HUES64 (cell line): Measurements from ENCODE around the gene PIP5K1C.
"Not testable (repeated sequence)": the region's sequence is repeated elsewhere in the genome, so short reads cannot be mapped to it uniquely, and the experiment has no call there.

ENCODE experiments used
- H3K27ac ChIP-seq: 2 replicates; pipeline ENCODE4 v1.7.0; 2013; ENCODE audit warnings: low read depth, low read length, inconsistent platforms
- H3K27me3 ChIP-seq: 2 replicates; pipeline ENCODE4 v1.6.1; 2013; ENCODE audit warnings: mild to moderate bottlenecking, low read length; ENCODE audit not compliant: insufficient read depth
- H3K36me3 ChIP-seq: 2 replicates; pipeline ENCODE4 v1.6.1; 2013; ENCODE audit warnings: mild to moderate bottlenecking, low read length; ENCODE audit not compliant: insufficient read depth
- H3K4me1 ChIP-seq: 2 replicates; pipeline ENCODE4 v1.6.1; 2013; ENCODE audit warnings: mild to moderate bottlenecking, low read length, moderate library complexity; ENCODE audit not compliant: insufficient read depth
- H3K4me3 ChIP-seq: 2 replicates; pipeline ENCODE4 v1.5.1; 2013; ENCODE audit warnings: mild to moderate bottlenecking, low read length, moderate library complexity
- H3K9ac ChIP-seq: 2 replicates; pipeline ENCODE4 v1.6.1; 2013; ENCODE audit warnings: mild to moderate bottlenecking, low read depth, low read length
- H3K9me3 ChIP-seq: 2 replicates; pipeline ENCODE4 v1.6.1; 2013; ENCODE audit warnings: low read depth, low read length; ENCODE audit not compliant: insufficient read depth
- WGBS: fragments of 150-250, 120-280 bp; methylation state at CpG from one replicate; pipeline ENCODE4 v1.1.7; 2013; ENCODE audit warnings: missing lambda C conversion rate; 5-methylcytosine and 5-hydroxymethylcytosine counted together

PIP5K1C gene

DNA sequence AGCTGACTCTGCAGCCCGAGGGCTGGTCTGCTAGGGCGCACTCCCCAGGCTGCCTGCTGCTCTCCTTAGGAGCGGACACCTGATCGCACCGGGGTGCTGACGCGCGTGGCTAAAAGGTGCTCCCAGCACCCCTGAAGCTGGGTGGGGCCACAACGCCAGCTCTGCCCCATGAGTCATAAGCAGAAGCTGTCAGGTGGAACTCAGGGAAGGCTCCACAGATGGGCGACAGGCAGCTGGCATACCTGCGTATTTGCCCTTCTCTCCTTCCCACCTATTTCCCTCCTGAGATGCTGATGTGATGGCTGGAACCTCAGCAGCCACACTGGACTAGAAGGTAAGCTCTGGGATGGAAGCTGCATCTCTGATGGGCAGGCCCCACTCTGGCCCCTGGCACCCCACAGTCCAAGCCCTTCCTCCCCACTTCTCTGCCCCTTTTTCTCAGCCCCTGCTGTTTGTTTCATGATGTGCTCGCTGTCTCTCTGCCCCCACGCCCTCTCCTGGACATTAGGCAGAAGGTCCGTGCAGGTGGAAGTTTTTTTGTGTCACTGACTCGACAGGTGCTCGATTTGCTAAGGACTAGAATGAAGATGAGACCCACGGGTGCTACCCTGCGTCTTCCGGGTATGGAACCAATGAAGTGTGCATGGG lies 43.4 kb downstream of the PIP5K1C start:
- Histone ChIP-seq H3K36me3 (peaks cover 57% of the 10 kb centered on the region), H3K4me3 (no peak overlapping the region), H3K27me3 (no peaks in the 10 kb centered on the region), H3K4me1 (no peaks in the 10 kb centered on the region), H3K27ac (no peak overlapping the region), H3K9me3 (no peaks in the 10 kb centered on the region), H3K9ac (no peak overlapping the region)
- WGBS: 96% methylated on average over 19 of the region's 19 CpGs

- Histone ChIP-seq H3K9ac (no peak overlapping the region), H3K27ac (no peak overlapping the region), H3K27me3 (no peaks in the 10 kb centered on the region), H3K36me3 (peaks cover 57% of the 10 kb centered on the region), H3K9me3 (no peaks in the 10 kb centered on the region), H3K4me3 (no peak overlapping the region), H3K4me1 (no peaks in the 10 kb centered on the region)
- WGBS: 92% methylated on average over 36 of the region's 36 CpGs
Observed at GRCh38 chr19:3656073-3656746, 44.1 kb downstream of the PIP5K1C start.

DNA sequence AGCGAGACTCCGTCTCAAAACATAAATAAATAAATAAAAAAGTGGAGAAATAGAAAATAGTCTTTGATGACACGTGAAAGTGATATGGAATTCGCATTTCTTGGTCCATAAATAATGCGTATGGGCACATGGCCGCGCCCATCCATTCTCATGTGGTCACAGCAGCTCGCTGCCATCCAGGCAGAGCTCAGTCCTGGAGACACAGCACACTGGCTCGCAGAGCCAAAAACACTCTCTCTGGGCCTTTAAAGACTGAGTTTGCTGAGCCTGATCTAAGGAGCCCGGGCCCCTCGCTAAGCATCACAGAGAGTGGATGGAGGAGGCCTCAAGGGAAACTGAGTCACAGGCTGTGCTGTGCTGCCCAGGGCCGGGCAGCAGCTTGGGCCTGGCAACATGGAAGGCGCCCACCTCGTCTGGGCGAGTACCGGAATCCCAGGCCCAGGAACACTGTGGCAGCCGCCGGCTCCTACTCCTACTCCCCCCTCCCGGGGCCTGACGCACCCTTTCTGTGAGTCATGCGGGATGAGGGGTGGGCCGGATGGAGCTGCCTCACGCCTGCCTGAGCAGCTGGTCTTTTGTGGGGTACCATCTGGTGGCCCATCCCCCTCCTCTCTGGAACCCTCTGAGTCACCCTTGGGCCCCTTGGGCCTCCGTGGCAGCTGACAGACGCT lies 44.7 kb downstream of the PIP5K1C start:
- no peaks in the 10 kb centered on the region for H3K4me1 ChIP-seq
- no peaks in the 10 kb centered on the region for H3K27me3 ChIP-seq
- peaks cover 55% of the 10 kb centered on the region for H3K36me3 ChIP-seq
- no peak overlapping the region for H3K27ac ChIP-seq
- H3K9me3 ChIP-seq: no peaks in the 10 kb centered on the region
- 89% methylated on average over 23 of the region's 25 CpGs for WGBS
- no peak overlapping the region for H3K9ac ChIP-seq
- H3K4me3 ChIP-seq: no peak overlapping the region

DNA sequence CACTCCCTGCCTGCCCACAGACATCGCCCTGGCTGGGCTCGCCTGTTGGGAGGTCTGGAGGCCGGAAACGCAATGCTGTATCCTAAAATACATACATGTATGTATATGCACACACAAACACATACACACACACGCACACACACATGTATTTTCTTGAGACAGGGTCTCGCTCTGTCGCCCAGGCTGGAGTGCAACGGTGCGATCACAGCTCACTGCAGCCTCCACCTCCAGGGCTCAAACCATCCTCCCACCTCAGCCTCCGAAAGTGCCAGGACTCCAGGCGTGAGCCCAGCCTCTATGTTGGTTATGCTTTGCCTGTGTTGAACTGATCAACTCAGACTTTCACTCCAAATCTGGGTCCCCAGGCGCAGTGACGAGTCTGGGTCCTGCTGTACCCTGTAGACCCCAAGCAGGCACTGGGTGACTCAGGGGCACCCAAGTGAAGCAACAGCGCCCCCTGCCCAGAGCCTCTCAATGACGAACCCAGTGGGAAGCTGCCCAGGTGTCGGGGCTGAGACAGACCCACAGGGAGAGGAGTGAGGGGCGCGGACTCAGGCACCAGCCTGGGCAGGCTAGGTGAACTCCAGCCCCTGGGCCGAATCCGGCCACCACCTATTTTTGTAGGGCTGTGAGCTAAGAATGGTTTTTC lies 46.3 kb downstream of the PIP5K1C start:
- H3K36me3 ChIP-seq: peaks cover 45% of the 10 kb centered on the region
- no peaks in the 10 kb centered on the region for H3K9me3 ChIP-seq
- no peaks in the 10 kb centered on the region for H3K27me3 ChIP-seq
- no peak overlapping the region for H3K4me3 ChIP-seq
- H3K4me1 ChIP-seq: no peaks in the 10 kb centered on the region
- H3K9ac ChIP-seq: no peak overlapping the region
- 96% methylated on average over 20 of the region's 20 CpGs for WGBS
- H3K27ac ChIP-seq: no peak overlapping the region

GRCh38 chr19:3653081-3653795 lies 47.0 kb downstream of the PIP5K1C start:
- no peaks in the 10 kb centered on the region for H3K4me1 ChIP-seq
- 93% methylated on average over 37 of the region's 37 CpGs for WGBS
- no peaks in the 10 kb centered on the region for H3K9me3 ChIP-seq
- H3K36me3 ChIP-seq: peaks cover 39% of the 10 kb centered on the region
- H3K27ac ChIP-seq: no peak overlapping the region
- H3K9ac ChIP-seq: no peak overlapping the region
- H3K4me3 ChIP-seq: no peak overlapping the region
- H3K27me3 ChIP-seq: no peaks in the 10 kb centered on the region

DNA sequence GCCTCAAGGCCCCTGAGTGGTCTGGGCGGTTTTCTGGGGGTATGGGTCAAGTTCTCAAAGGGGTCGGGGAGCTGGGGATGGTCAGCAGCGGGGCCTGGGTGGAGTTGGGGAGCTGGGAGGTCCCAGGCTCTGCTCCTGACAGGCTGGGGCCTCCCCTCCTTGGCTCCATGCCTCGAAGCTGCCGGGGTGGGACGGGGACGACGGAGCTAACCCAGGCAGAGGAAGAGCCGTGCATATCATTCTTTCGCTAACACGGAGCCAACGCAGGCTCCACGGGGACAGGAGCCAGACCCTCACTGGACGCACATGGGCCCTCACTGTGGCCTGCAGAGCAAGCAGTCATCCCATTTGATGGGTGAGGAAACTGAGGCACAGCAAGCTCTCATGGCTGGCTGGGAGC lies 47.8 kb downstream of the PIP5K1C start:
- WGBS: 96% methylated on average over 14 of the region's 14 CpGs
- H3K4me3 ChIP-seq: no peak overlapping the region
- no peaks in the 10 kb centered on the region for H3K9me3 ChIP-seq
- no peaks in the 10 kb centered on the region for H3K4me1 ChIP-seq
- no peak overlapping the region for H3K27ac ChIP-seq
- H3K9ac ChIP-seq: no peak overlapping the region
- H3K36me3 ChIP-seq: peaks cover 34% of the 10 kb centered on the region
- no peaks in the 10 kb centered on the region for H3K27me3 ChIP-seq

DNA sequence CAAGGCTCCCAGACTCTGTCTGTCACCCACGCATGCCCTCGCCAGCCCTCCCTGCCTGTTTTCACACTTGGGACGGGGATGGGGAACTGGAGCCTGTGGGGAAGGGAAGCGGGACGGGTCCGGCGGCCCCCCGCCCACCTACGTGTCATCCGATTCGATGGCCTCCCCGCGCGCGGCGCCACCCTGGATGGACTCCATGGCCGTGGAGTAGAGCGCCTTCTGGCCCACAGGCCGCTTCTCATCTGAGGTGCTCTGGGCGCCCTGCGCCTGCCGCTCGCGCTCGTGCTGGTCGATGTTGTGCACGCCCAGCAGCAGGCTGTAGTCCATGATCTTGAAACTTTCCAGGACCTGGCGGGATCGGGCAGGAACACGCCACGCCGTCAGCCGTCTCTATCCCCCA lies 48.6 kb downstream of the PIP5K1C start:
- H3K27ac ChIP-seq: no peak overlapping the region
- no peaks in the 10 kb centered on the region for H3K4me1 ChIP-seq
- no peaks in the 10 kb centered on the region for H3K27me3 ChIP-seq
- no peaks in the 10 kb centered on the region for H3K9me3 ChIP-seq
- H3K4me3 ChIP-seq: no peak overlapping the region
- WGBS: 97% methylated on average over 33 of the region's 33 CpGs
- peaks cover 32% of the 10 kb centered on the region for H3K36me3 ChIP-seq
- H3K9ac ChIP-seq: no peak overlapping the region

DNA sequence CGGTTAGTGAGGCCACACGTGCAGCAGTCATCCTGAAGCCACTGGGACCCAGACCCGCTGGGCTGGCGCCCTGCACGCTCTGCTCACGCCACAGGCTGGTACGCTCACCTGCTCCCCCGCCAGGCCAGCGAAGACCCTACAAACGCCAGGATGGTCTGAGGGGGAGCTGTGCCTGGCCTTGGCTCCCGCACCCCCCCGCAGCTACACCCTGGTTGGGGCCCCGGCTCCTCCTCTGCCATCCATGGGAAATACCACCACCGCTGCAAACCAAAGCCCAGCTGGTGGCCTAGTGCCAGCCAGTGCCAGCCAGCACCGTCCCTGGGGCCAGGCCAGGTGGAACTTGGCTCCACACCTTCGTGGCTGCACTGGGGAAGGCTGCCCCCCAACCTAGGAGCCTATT lies 50.4 kb downstream of the PIP5K1C start:
- Histone ChIP-seq H3K4me3 (no peak overlapping the region), H3K36me3 (peaks cover 27% of the 10 kb centered on the region), H3K4me1 (no peaks in the 10 kb centered on the region), H3K27me3 (no peaks in the 10 kb centered on the region), H3K9me3 (no peaks in the 10 kb centered on the region), H3K27ac (no peak overlapping the region), H3K9ac (no peak overlapping the region)
- 94% methylated on average over 16 of the region's 16 CpGs for WGBS

- no peak overlapping the region for H3K27ac ChIP-seq
- H3K4me3 ChIP-seq: no peak overlapping the region
- WGBS: 94% methylated on average over 33 of the region's 33 CpGs
- peaks cover 31% of the 10 kb centered on the region for H3K36me3 ChIP-seq
- H3K9me3 ChIP-seq: no peaks in the 10 kb centered on the region
- no peaks in the 10 kb centered on the region for H3K27me3 ChIP-seq
- H3K4me1 ChIP-seq: no peaks in the 10 kb centered on the region
- H3K9ac ChIP-seq: no peak overlapping the region
Observed at GRCh38 chr19:3648037-3648905, 52.0 kb downstream of the PIP5K1C start.

DNA sequence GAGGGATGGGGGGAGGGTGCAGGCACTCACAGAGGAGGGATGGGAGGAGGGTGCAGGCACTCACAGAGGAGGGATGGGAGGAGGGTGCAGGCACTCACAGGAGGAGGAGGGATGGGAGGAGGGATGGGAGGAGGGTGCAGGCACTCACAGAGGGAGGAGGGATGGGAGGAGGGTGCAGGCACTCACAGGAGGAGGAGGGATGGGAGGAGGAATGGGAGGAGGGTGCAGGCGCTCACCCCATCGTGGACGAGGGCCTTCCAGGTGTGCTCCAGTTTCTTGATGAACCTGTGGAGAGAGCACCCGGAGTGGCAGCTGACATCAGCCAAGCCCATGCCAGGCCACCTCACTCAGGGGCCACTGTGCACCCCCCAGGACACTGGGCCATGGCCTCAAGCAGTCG lies 53.2 kb downstream of the PIP5K1C start:
- not testable (repeated sequence) for H3K9ac ChIP-seq, H3K27me3 ChIP-seq, H3K27ac ChIP-seq, H3K4me3 ChIP-seq, H3K4me1 ChIP-seq, H3K9me3 ChIP-seq
- H3K36me3 ChIP-seq: peaks cover 29% of the 10 kb centered on the region
- WGBS: 92% methylated on average over 5 of the region's 5 CpGs
